C4-2B (cell line): ENCODE results near the gene SLC8A2.

Experiments used
- H3K27ac ChIP-seq: fragments of 450-650 bp; 2 replicates; pipeline ENCODE4 v1.5.1; 2017
- ZFX ChIP-seq: fragments of 450-650 bp; IDR thresholded peaks from 2 replicates; pipeline ENCODE4 v1.6.1; 2017
- TF ChIP-seq, protein P1 (sequence below): fragments of 450-650 bp; conservative IDR thresholded peaks from 2 replicates; pipeline ENCODE4 v1.5.1; 2017; ENCODE audit warnings: mild to moderate bottlenecking

The SLC8A2 gene

DNA sequence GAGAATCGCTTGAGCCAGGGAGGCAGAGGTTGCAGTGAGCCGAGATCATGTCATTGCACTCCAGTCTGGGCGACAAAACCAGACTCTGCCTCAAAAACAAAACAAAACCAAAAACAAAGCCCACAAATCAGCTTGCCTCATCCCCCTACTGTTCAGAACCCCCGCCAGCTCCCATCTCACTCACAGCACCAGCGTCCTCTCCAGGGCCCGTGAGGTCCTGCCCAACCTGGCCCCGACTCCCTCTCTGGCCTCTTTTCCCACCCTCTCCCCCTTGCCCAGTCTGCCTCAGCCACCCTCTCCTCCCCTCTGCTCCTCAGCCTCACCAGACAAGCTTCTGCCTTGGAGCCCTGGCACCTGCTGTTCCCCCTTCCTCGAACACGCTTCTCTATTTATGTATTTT is 3.8 kb downstream of the SLC8A2 start:
- no peak overlapping the region for H3K27ac ChIP-seq
- TF ChIP-seq, protein P1, sequence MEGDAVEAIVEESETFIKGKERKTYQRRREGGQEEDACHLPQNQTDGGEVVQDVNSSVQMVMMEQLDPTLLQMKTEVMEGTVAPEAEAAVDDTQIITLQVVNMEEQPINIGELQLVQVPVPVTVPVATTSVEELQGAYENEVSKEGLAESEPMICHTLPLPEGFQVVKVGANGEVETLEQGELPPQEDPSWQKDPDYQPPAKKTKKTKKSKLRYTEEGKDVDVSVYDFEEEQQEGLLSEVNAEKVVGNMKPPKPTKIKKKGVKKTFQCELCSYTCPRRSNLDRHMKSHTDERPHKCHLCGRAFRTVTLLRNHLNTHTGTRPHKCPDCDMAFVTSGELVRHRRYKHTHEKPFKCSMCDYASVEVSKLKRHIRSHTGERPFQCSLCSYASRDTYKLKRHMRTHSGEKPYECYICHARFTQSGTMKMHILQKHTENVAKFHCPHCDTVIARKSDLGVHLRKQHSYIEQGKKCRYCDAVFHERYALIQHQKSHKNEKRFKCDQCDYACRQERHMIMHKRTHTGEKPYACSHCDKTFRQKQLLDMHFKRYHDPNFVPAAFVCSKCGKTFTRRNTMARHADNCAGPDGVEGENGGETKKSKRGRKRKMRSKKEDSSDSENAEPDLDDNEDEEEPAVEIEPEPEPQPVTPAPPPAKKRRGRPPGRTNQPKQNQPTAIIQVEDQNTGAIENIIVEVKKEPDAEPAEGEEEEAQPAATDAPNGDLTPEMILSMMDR, result no peak
- no peak for TF ChIP-seq ZFX

DNA sequence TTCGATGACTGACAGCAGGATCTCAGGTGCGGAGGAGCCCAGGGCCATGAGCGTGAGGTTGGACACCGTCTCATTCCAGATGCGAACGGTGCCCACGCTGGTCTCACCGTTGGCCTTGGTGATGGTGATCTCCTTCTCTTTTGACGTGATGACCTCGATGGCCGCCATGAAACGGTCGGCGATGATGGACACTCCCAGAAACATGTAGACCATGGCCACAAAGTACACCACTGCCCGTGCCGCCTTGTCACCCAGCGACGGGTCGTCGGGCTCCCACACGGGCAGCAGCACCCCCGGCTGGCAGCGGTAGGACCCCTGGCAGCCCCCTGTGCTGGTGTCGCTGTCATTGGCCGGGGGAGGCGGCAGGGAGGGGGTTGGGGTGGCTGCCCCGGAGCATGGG is 5.7 kb downstream of the SLC8A2 start:
- TF ChIP-seq ZFX, result no peak
- TF ChIP-seq, protein P1, result no peak
- H3K27ac ChIP-seq, result no peak overlapping the region

DNA sequence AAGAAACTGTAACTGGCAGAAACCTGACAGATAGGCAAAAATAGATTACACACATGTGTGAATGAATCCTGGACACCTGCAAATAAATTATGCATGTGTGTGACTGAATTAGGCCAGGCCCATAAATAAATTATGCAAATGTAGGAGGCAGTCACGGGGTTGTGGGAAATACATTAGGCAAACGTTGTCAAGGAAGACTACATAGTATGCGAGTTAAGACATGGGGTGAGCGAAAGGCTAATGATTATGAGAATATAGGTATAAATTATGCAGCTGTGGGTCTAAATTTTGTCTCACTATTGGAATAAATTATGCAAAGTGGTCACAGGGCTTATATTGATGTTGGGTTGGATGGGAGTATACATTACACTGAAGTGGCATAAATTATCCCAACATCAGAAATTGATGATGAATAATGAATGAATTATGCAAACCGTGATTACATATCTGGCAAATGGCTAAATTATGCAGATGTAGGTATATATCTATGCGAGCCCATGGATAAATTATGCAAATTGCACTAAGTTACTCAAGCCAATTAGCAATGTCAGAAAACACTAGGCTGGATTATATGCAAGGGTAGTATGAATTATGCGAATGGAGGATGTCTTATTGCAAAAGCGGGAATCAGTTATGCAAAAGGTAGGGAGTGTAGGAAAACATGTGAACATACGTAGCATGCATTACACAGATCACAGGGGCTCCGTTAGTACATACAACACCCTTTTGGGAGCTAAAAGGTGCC is 6.8 kb downstream of the SLC8A2 start:
- H3K27ac ChIP-seq, result no peak overlapping the region
- TF ChIP-seq ZFX, result no peak
- TF ChIP-seq, protein P1, result no peak

DNA sequence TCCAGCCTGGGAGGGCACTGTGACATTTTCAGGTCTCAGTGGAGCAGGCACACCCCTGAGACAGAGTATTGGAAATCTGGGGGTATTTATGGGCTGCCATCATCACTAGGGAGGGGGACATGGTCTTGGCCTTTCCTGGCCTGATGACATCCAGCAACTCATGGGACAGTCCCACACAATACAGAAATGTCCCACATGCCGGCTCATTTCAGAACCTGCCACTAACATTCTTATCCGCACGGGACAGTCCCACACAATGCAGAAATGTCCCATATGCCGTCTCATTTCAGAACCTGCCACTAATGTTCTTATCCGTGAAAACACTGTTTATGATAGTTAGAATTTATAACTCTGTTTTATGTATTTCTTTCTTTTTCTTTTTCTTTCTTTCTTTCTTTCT is 9.8 kb downstream of the SLC8A2 start:
- no peak for TF ChIP-seq ZFX
- TF ChIP-seq, protein P1, result no peak
- no peak overlapping the region for H3K27ac ChIP-seq

DNA sequence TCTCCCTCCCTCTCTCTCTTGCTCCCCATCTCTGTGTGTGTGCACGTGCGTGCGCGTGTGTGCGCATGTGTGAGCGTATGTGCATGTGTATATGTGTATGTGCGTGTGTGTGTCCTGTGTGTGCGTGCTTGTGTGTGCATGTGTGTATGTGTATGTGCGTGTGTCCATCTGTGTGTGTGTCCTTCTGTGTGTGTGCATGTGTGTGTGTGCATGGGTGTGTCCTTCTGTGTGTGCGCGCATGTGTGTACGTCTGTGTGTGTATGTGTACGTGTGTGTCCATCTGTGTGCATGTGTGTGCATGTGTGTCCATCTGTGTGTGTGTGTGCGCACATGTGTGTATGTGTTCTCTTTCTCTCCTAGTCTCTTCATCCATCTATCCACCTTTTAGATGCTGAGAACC is 12.2 kb downstream of the SLC8A2 start:
- H3K27ac ChIP-seq, result no peak overlapping the region
- TF ChIP-seq, protein P1, result no peak
- no peak for TF ChIP-seq ZFX

DNA sequence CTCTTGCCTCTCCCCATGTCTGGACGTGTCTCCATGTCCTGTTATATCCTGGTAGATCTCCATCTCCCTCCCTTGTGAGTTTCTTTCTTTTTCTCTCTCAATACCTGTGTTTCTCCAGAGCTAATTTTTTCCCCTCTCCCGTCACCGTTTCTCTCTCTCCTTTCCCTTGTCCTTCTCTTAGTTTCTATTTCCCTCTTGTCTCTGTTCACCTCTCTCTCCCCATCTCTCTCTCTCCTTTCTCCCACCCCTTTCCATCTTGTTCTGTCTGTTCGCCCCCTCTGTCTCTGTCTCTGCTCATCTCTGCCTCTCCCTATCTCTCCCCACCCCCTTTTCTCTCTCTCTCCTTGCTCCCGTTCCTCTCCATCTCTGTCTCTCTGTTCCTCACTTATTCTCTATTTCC is 13.0 kb downstream of the SLC8A2 start:
- TF ChIP-seq ZFX, result no peak
- TF ChIP-seq, protein P1, result no peak
- no peak overlapping the region for H3K27ac ChIP-seq

DNA sequence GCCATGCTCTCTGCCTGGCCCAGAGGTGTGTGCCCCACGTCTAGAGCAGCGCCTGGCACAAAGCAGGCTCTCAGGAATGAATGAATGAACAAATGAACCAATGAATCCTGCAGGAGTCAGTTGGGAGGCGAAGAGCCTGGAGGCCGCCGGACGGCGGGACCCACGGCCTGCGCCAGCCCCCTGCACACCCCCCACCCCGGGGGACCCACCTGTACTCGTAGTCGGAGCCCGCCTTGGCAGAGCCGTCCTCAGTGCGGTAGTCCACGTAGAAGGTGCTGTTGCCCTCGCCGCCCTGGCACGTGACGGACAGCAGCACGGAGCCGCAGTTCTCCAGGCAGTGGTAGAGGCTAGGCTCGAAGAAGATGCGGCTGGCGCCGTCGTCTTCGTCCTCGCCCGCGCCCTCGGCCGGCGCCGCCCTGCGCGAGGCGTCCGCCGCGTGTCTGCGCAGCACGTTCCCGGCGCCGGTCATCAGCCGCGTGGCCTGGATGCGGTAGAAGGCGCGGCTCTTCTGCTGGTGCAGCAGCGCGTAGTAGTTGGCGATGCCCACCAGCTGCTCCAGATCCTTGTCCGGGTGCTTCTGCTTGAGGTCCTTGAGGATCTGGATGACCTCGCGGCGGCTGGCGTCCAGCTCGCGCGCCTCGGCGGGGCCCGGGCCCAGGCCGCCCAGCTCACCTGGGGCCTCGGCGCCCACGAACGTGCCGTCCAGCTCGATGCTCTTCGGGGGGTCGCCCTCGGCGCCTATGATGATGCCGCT is 14.8 kb downstream of the SLC8A2 start:
- H3K27ac ChIP-seq, result no peak overlapping the region
- TF ChIP-seq, protein P1, result no peak
- TF ChIP-seq ZFX, result no peak
